ENCODE data around the gene ZPLD1.

DNA sequence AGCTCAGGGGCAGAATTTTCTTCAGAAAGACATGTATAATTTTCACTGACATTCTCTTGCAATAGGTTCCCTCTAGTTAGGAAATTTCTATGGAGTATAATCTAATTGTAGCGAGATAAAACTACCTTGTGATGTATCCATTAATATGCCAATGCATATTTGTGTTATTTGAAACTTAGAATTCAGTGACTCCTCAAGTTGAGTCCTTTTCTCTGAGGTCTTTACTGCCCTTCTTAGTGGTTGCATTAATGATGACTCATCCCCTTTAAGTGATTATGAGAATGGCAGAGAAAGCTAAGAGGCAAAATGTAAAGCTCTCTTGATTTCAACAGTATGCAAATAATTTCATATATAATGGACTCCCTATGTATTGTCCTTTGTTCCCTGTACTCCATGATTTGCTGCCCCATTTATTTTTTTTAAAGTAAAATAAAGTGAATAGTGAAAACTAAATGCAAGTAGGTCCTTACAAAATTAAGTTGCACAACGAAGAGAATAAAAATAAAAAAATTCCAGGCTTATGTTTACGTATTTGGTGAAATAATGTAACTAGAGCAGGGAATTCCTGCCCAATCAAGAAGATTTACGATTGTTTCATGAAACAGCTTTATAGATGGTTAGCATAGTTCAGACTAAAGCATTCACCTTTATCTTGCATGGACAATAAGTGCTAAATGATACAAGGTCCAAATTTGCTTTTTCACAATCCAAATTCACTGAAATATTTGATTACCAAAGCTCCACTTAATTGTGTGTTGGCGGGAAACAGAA lies 78.1 kb downstream of the ZPLD1 start:
- TF ChIP-seq EP300 (IDR thresholded peaks at IDR 0.05) (no peak), POLR2A (IDR thresholded peaks at IDR 0.05) (no peak)

All from ovary (tissue), 1 donor.